ENCODE data around the gene SYNDIG1.

Gene SYNDIG1

DNA sequence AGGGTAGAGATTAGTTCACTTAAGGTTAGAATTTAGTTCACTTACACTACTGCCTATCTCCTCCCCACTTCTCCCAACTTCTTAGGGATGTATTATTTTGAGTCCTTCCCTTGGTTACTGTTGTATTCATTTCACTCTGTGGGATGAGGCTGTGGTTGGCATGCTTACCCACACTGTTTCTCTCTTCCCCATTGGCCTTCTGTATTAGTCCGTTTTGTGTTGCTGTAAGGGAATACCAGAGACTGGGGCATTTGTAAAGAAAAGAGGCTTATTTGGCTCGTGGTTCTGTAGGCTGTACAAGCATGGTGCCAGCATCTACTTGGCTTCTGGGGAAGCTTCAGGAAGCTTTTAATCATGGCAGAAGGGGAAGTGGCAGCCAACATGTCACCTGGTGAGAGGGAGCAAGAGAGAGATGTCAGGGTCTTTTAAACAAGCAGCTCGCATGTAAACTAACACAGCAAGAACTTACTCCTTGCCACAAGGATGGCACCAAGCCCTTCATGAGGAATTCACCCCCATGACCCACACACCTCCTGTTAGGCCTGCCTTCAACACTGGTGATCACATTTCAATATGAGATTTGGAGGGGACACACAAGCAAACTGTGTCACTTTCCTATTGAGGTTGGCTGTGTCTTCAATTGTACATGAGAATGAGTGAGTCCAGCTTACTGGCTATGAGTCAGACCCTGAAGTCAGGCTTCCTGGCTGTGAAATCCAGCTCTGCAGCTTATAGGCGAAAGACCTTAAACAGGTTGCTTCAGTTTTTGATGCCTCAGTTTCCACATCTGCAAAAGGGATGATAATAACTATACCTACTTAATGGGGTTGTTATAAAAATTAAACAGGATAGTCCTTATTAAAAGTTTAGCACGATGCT, 53.3 kb downstream of the SYNDIG1 start:
- DNase-seq (ENCODE audit: low read depth, low spot score): no peak

DNA sequence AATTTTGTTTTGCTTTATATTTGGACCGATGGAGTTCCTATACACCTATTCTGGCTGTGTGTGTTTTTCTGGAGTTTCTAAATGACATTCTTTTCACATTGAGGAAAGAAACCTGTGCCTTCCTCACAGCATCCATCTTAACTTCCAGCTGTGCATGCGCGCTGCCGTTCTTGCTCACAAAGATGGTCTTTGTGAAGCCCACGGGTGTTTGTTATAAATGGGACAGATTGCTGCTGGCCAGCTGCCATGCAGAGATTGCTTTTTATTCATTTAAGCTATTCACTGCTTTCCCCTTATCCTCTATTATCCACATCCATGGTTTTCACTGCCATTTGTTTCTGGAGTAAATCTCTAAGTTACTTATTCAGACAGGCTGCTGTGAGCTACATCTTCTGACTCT, 54.2 kb downstream of the SYNDIG1 start:
- no peak for DNase-seq (ENCODE audit: low read depth, low spot score)

DNA sequence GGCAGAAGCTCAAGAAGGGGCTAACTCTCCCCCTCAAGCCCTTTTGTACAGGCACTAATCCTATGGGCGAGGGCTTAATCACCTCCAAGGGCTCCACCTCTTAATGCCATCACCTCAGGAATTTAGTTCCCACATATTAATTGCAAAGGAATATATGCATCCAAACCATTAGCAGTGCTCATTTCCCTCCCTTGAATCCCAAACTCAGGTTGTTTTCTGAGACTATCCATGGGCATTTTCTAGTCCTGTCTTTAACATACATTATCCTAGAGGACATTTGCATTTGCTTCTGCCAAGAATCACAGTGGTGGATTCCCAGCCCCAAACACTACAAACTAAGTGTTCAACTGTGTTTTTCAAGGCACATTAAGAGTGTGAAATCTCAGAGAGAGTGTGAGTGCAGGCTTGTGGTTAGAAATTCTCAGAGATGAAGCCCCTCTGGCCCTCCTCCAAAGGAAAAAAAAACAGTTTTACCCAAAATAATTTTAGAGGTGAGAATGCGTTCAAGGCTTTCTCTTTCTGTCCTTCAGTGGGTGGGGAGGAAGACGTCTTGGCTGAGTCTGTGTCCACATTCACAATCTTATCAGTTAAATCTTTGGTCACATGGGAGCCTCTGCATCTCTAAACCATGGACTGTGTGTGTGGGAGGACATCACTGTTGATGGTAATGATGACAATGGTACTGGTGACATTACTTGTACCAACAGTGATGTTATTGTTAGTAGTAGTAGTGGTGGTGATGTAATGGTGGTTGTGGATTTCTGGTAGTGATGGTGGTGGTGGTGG, 59.3 kb downstream of the SYNDIG1 start:
- DNase-seq (ENCODE audit: low read depth, low spot score): no peak

DNA sequence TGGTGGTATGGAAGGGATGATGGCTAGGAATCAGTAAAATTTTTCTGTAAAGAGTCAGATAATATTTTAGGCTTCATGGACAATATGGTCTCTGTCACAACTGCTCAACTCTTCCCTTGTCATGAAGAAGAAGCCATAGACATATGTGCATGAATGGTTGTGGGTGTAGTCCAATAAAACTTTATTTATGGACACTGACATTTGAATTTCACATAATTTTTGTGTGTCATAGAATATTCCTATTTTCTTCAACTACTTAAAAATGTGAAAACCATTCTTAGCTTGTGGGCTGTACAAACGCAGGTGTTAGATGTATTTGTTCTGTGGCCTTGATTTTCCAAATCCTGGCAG, 59.9 kb downstream of the SYNDIG1 start:
- DNase-seq (ENCODE audit: low read depth, low spot score): no peak

DNA sequence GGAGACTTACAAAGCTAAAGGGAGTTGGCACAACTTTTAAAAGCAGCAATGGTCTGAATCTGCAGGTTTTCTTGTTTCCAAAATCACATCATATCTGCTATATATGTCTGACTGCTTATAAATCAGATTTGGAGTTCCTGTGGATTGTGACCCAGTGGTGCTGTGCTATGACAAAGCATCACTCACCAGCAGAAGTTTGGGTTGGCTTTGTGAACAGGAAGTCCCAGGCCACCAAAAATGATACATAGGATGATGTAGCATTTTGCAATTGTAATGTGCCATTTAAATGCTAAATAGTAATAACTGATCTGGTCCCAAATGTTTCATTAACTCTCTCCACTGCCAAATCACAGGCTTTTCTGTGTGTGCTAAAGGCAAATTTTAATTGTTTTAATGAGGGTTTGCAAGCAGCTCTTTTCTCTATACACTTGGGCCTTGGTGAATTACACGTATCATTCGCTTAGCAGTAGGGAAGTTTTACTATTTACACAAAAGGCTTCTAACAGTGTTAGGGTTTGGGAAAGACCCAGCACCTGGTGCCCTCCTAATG, 60.8 kb downstream of the SYNDIG1 start:
- DNase-seq (ENCODE audit: low read depth, low spot score): no peak

DNA sequence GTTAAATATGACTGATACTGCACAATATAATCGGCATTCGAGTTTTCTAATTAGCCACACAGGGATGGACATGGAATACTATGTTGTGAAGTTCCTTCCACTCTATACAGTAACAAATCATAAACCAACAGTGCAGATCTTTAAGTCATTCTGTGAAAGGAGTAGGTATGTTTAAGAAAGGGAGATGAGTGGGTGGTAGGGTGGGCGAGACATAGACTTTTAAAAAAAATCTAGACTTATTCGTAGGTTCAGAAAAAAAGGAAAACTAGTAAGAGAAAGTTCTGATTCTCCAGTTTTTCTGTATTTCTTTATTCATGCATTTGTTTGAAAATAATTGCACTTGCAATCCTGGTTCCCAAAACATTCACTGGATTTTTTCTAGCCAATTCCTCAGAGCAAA, 61.8 kb downstream of the SYNDIG1 start:
- no peak for DNase-seq (ENCODE audit: low read depth, low spot score)

DNA sequence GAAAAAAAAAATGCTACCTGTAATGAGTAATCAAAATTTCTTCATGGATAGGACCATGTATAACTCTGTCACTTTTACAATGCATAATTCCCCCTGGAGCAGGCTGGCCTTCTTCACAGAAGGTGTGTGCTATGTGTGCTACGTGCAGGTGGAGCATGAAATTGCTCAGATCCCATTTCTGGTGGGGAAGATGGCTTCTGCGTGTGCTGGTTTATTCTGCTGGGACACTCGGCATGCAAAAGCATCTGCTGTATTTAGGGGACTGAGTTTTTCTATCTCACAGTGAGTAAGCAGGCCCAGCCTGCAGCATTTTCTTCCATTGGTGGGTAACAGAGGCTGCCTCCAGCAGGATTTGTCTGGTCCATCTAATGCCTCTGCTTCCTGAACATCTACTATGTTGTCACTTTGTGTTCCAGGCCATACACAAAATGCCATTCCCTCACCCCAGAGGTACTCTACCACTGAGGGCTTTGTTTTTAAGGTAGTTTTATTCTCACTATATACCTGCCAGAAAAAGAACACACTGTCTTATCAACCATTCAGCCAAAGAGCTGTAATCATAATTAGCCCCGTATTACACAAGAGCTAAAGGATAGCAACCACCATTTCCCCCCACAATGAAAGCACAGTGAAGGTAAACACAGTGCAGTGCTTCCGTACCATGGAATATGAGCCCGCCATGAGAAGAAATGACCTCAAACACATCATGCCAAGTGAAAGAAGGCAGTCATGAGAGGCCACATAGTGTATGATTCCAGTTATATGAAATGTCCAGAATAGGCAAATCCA, 62.4 kb downstream of the SYNDIG1 start:
- no peak for DNase-seq (ENCODE audit: low read depth, low spot score)

DNA sequence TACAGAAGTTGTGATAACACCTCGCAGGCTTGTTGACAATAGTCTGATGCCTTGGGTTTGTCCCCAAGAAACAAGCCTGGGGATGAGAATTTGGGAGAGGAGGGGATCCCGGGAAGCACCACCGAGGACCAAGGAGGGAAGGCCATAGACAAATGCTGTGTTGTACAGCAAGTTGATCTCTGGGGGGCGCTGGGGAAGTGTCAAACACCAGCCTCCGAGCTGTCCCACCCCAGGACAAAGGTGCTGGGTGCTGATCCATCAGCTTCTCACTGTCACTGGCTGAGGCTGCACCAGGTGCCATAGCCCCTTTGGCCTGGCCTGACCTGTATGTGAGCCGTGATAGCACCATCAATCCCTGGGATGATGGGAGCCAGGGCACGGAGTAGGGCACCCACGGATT, 64.0 kb downstream of the SYNDIG1 start:
- no peak for DNase-seq (ENCODE audit: low read depth, low spot score)

DNA sequence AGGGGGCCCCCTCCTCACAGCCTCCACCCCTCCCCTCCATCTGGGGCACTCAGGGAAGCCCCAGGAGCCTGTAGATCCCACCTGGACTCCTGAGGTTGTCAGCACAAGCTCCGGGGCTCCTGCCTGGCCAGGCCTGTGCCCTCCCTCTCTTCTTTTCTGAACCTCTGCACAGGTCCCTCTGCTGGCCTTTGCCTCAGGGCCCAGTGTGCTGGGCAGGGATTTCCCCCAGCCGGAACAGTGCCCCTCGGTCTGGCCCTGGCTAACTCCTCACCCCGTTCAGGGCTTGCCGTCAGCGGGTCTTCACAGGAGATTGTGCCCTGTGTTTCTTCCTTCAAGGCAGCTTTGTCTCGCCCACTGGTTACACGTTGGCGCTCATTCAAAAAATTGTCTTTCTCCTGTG, 64.9 kb downstream of the SYNDIG1 start:
- DNase-seq (ENCODE audit: low read depth, low spot score): no peak

DNA sequence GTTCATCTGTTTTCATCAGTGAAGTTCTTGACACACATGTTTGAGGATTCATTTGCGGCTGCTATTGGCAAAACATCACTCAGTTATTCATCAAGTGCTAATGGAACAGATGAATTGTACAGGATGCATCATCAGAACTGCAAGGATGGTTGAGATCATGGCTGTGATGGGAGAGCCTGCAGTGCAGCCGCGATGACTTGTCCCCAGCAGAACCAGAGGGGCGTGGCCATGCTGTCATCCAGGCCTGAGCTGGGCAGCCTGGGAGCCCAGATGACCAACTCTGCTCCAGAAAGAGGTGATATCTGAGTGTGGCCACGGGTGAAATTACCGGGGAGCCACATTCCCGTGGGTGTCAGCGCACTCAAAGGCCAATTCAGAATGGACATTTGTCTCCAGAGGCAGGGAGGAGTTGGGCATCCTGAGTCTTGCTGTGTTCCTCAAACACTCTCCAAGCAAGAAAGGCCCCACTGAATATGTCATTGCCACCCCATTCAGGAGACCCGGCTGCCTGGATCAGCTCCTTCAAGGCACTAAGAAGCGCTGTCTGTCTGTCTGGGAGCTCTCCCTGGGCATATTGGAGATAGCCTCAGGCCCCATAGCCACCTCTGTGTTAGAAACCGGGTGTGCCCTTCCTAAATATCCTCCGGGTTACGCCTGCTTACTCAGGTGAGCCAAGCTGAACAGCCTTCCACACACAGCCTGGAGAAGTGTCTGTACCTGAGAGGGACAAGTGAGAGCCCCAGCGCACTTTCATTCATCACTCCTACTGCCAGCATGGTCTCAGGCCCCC, 66.7 kb downstream of the SYNDIG1 start:
- DNase-seq (ENCODE audit: low read depth, low spot score): no peak

DNA sequence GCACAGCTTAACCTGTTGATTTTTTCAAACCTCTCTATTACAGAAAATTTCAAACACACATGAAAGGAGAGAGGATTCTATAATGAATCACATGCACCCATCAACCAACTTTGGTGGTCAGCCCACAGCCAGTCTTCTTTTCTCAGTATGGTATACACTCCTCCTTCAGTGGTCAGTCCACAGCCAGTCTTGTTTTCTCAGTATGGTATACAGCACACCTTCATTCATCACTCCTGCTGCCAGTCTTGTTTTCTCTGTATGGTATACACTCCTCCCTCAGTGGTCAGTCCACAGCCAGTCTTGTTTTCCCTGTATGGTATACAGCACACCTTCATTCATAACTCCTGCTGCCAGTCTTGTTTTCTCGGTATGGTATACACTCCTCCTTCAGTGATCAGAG, 67.8 kb downstream of the SYNDIG1 start:
- no peak for DNase-seq (ENCODE audit: low read depth, low spot score)

DNA sequence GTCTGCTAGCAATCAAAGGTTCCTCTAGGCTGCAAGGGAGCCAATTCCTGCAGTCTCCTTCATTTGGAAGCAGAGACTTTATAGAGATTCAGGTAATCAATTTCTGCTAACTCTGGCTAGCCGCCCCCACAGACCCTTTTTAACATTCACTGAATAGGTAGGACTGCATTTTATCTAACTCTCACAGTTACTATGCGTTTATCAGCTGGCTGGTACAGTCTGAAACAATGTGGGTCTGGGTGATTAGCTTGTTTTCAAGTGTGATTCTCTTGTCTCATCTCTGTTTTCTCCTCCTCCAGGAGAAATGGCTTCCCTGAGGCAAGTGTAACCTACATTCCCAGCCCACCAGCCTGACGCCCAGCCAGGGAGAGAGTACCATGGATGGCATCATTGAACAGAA, 73.3 kb downstream of the SYNDIG1 start:
- DNase-seq (ENCODE audit: low read depth, low spot score): no peak

DNA sequence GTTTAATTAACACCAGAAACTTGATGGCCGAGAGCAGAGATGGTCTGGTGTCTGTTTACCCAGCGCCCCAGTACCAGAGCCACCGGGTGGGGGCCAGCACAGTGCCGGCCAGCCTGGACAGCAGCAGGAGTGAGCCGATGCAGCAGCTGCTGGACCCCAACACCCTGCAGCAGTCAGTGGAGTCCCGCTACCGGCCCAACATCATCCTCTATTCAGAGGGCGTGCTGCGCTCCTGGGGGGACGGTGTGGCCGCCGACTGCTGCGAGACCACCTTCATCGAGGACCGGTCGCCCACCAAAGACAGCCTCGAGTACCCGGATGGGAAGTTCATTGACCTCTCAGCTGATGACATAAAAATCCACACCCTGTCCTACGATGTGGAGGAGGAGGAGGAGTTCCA, 73.7 kb downstream of the SYNDIG1 start:
- DNase-seq (ENCODE audit: low read depth, low spot score): no peak

DNA sequence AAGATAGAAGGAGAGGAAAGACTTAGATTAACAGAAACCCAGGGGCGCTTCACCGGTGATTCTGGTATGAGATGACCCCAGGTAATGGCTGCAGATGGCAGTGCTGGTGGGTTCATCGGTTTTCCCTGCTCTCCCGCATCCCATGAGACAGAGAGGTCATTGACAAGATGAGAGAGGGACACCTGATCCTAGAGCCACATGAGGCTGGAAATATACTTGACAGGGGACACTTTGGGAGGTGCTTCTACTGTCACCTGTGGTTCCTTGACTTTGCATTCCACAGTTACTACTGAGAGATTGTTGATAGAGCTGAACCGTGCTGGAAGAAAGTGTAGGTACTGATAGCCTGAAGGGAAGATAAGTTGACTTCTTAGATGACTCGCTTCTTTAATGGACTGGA, 74.3 kb downstream of the SYNDIG1 start:
- no peak for DNase-seq (ENCODE audit: low read depth, low spot score)

DNA sequence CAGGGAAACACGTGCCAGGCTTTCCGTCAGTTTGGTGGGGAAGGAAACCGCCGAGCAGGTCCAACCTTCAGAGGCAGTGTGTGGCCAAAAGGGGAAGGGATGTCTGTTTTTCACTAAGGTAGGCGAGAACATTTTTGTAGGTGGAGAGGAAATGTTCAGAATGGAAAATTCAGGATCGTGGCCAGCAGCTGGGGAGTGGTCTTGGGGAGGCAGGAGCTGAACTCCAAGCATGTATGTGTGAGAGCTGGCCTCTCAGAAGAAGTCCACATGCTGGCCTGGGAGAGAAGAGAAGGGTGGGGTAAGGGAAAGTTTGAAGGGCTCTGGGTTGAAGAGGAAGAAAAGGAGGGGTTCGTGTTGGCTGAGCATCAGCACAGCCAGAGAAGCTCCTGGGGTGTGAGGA, 74.9 kb downstream of the SYNDIG1 start:
- no peak for DNase-seq (ENCODE audit: low read depth, low spot score)

DNA sequence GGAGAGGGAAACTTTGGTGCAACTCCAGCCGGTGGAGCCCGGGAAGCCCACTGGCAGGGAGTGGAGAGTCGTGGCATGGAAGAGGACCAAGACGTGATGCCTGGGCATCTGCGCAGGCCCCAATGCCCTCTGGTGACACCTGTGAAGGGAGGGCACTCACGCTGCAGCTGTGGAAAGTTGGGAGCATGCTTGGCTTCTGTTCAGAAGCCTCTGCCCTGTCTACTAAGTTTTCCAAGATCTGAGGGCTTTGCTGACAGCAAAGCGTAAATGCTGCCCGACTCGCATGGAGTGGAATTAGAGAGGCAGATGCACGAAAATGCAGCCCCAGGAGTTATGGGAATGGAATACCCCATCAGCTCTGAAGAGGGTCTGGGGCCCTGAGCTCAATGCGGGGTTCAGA, 75.7 kb downstream of the SYNDIG1 start:
- no peak for DNase-seq (ENCODE audit: low read depth, low spot score)

DNA sequence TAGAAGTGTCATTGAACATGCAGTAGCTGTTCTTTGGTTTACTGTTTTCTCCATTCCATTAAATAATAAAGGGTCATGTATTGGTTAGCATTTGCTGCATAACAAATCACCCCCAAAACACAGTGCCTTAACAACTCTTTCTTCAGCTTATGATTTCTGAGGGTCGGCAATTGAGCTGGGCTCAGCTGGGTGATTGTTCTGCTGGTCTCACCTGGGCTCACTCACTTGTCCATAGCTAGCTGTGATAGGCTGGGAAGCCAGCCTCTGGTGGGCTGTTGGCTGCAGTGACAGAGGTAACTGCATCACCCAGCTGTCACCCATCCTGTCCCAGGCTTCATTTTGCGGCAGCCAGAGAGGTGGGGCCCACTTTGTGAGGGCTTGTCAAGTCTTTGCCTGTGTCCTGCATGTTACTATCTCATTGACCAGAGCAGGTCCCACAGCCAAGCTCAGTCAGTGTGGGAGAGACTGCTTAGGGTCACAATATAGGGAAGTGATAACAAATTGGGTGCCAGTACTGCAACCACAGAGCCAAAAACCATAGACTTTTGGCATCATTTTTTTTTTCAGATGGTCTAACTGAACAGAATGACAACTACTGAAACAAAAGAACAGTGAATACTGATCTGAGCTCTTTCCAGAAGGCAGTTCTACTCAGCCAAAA, 76.9 kb downstream of the SYNDIG1 start:
- DNase-seq (ENCODE audit: low read depth, low spot score): no peak

DNA sequence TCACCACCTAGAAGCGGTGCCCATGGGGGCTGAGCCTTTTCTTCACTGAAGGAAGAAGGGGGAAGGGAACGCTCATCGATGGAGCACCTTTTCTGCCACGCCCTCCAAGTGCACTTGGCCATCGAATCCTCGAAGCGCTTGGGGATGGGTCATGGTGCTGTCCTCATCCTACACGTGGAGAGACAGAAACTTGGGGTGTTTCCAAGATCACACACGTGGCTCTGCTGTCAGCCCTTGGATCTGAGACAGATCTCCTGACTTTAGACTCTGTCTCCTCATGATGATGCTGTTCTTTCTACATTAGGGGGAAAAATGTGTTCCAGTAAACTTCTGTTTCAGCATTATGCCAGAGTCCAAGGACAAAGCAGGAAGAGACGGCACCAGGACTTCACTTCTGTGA, 78.5 kb downstream of the SYNDIG1 start:
- DNase-seq (ENCODE audit: low read depth, low spot score): no peak

DNA sequence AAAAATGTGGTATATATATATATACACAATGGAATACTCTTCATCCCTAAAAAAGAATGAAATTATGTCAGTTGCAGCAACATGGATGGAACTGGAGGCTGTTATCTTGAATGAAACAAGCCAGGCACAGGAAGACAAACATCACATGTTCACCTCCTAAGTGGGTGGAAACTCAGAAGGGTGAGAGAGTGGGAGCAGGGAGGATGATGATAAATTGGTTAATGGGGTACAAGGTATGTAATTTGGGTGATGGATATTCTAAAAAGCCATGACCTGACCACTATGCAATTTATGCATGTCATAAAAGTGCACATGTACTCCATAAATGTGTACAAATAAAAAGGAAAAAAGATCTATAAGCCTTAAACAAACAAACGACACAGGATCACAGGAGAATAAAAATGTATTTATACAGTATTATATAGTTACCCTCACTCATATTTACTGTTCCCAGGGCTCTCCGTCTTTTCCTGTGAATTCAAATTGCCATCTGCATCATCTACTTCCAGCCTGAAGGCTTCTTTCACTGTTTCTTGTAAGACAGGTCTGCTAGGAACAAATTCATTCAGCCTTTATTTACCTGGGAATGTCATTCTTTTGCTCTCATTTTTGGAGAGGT, 89.8 kb downstream of the SYNDIG1 start:
- DNase-seq (ENCODE audit: low read depth, low spot score): no peak
